Prostate gland (tissue), 2 donors: ENCODE data around the gene CBX6. TPM values are rescaled to one million over a fixed set of nuclear protein-coding genes. Genes with fewer than 3 reads are reported as not detected.
A peak's percentile ranks its signal among the peaks of the same experiment; 100 is the strongest.

Experiments
- DNase-seq: peaks from one replicate; pipeline ENCODE4 v3.0.0-alpha.2; 2019; ENCODE audit warnings: low spot score
- H3K27ac ChIP-seq, 2 donors: fragments of 200-600 bp; sonication (generic); 2 replicates each; pipeline ENCODE4 v1.5.1; 2017 to 2019
- H3K27me3 ChIP-seq: fragments of 200-600 bp; sonication (generic); replicated peaks from 2 replicates; pipeline ENCODE4 v1.5.1; 2019; ENCODE audit not compliant: insufficient read depth
- H3K36me3 ChIP-seq, 2 donors: fragments of 200-600 bp; sonication (generic); 1 replicate in 1 of 2; 2 replicates in 1 of 2; pipeline versions ENCODE4 v1.5.1 to v1.8.1; 2017 to 2019
- H3K4me1 ChIP-seq: fragments of 200-600 bp; sonication (generic); replicated peaks from 2 replicates; pipeline ENCODE4 v1.5.1; 2019
- H3K4me3 ChIP-seq, 2 donors: fragments of 200-600 bp; sonication (generic); 2 replicates each; pipeline ENCODE4 v1.5.1; 2017 to 2019
- H3K9me3 ChIP-seq: fragments of 200-600 bp; sonication (generic); 2 replicates; pipeline ENCODE4 v1.5.1; 2017
- POLR2A ChIP-seq: fragments of 450-650 bp; IDR thresholded peaks from one replicate; pipeline ENCODE4 v1.6.1; 2016; ENCODE audit warnings: antibody characterized with exemption, mild to moderate bottlenecking
- POLR2AphosphoS5 ChIP-seq: sonication (generic); formaldehyde crosslinking; IDR thresholded peaks from one replicate; pipeline ENCODE4 v1.6.1; 2017; ENCODE audit warnings: antibody characterized with exemption
- WGBS: methylation state at CpG from one replicate; pipeline ENCODE4 v1.1.5; 2018; 5-methylcytosine and 5-hydroxymethylcytosine counted together
- intact Hi-C: fragments of 100-400 bp; cut with DNase I; formaldehyde crosslinking; loops from one replicate; pipeline ENCODE4 v1.14.2; 2022
- total RNA-seq, 2 donors: library from RNA; depleted of rRNA; stranded (reverse); fragments of >200 nt; gene quantifications; one replicate each; pipeline ENCODE4 v1.1.0, GENCODE V29; 2016
- TF ChIP-seq, protein P1 (sequence below), 4 experiments: fragments of 200-600 bp in 2 of 4; fragments of 450-650 bp in 2 of 4; sonication (generic) in 2 of 4; IDR thresholded peaks; 1 replicate in 3 of 4; 2 replicates in 1 of 4; pipeline ENCODE4 v1.5.1; 2016 to 2019; ENCODE audit warnings: antibody characterized with exemption in 4 of 4, mild to moderate bottlenecking in 2 of 4, moderate library complexity in 2 of 4

Gene CBX6
- total RNA-seq, 2 donors from 2014 or later: 39.9 to 56.2 TPM

GRCh38 chr22:38871360-38872171, 450 bp downstream of the CBX6 start:
- peaks cover 0 to 4% of the 10 kb centered on the region in 2 donors for H3K36me3 ChIP-seq
- H3K4me1 ChIP-seq: peaks cover 9% of the 10 kb centered on the region
- peak overlapping the region; percentile 66 to 81 for H3K4me3 ChIP-seq
- intact Hi-C loops: loop anchor here (2.0 to 5.0 kb wide), 3 partner anchors 53 to 651 kb away; partner anchors contain the start of genes ATF4 and RPL3
- no peak for DNase-seq
- peak overlapping the region; percentile 80 to 93 for H3K27ac ChIP-seq
- TF ChIP-seq POLR2AphosphoS5 (no peak), POLR2A (no peak)
- TF ChIP-seq, protein P1, sequence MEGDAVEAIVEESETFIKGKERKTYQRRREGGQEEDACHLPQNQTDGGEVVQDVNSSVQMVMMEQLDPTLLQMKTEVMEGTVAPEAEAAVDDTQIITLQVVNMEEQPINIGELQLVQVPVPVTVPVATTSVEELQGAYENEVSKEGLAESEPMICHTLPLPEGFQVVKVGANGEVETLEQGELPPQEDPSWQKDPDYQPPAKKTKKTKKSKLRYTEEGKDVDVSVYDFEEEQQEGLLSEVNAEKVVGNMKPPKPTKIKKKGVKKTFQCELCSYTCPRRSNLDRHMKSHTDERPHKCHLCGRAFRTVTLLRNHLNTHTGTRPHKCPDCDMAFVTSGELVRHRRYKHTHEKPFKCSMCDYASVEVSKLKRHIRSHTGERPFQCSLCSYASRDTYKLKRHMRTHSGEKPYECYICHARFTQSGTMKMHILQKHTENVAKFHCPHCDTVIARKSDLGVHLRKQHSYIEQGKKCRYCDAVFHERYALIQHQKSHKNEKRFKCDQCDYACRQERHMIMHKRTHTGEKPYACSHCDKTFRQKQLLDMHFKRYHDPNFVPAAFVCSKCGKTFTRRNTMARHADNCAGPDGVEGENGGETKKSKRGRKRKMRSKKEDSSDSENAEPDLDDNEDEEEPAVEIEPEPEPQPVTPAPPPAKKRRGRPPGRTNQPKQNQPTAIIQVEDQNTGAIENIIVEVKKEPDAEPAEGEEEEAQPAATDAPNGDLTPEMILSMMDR (IDR thresholded peaks at IDR 0.05): no peak
- WGBS: 1% methylated on average over 70 of the region's 77 CpGs
- no peaks in the 10 kb centered on the region for H3K9me3 ChIP-seq
- H3K27me3 ChIP-seq: no peaks in the 10 kb centered on the region

GRCh38 chr22:38870791-38871359, 1.1 kb downstream of the CBX6 start:
- 14% methylated on average over 2 of the region's 2 CpGs for WGBS
- peaks cover 9% of the 10 kb centered on the region for H3K4me1 ChIP-seq
- peak overlapping the region; percentile 66 to 81 for H3K4me3 ChIP-seq
- no peak for DNase-seq
- H3K36me3 ChIP-seq: peaks cover 0 to 8% of the 10 kb centered on the region in 2 donors
- H3K27me3 ChIP-seq: no peaks in the 10 kb centered on the region
- H3K27ac ChIP-seq: peak overlapping the region; percentile 80 to 93
- intact Hi-C loops: loop anchor here (2.0 to 5.0 kb wide), 3 partner anchors 54 to 651 kb away; partner anchors contain the start of genes ATF4 and RPL3
- TF ChIP-seq POLR2AphosphoS5 (no peak), POLR2A (no peak)
- TF ChIP-seq, protein P1 (IDR thresholded peaks at IDR 0.05): no peak
- H3K9me3 ChIP-seq: no peaks in the 10 kb centered on the region

DNA sequence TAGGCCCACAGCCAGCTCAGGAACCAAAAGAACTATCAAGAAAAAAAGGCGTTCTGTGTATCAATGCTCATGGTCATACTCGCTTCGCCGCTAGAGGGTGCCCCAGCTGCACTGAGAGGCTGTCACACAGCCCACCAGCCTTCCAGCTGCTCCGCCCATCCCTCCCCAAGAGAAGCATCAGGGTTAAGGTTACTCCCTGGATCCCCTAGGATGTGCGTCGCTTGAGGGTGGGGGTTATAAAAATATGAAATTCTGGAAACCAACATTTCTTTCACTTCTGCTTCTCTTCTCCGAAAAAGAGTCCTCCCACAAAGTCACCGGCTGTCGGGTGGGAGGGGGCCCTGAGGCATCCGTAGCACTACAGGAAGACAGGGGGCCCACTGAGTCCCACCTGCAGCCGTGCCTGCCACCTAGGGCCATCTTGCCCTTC, 1.7 kb downstream of the CBX6 start:
- intact Hi-C loops: loop anchor here (2.0 to 5.0 kb wide), 3 partner anchors 54 to 652 kb away; partner anchors contain the start of genes ATF4 and RPL3
- H3K4me3 ChIP-seq: peak overlapping the region in 1 of 2 donors; percentile 66
- no peaks in the 10 kb centered on the region for H3K9me3 ChIP-seq
- TF ChIP-seq POLR2AphosphoS5 (peak; percentile 43), POLR2A (no peak)
- TF ChIP-seq, protein P1 (IDR thresholded peaks at IDR 0.05): peak; percentile 80 to 89 (median 85)
- H3K27ac ChIP-seq: peak overlapping the region; percentile 80 to 93
- H3K36me3 ChIP-seq: peaks cover 0 to 8% of the 10 kb centered on the region in 2 donors
- no peaks in the 10 kb centered on the region for H3K27me3 ChIP-seq
- DNase-seq: peak; percentile 81
- peaks cover 9% of the 10 kb centered on the region for H3K4me1 ChIP-seq
- 7% methylated on average over 12 of the region's 12 CpGs for WGBS

GRCh38 chr22:38869663-38870062, 2.4 kb downstream of the CBX6 start:
- no peak for DNase-seq
- peaks cover 12% of the 10 kb centered on the region for H3K4me1 ChIP-seq
- intact Hi-C loops: loop anchor here (2.0 to 10.0 kb wide), 6 partner anchors 55 to 653 kb away; partner anchors contain the start of genes ATF4 and RPL3

More at GRCh38 chr22:38869663-38870062, 2.4 kb downstream of the CBX6 start:
- Histone ChIP-seq H3K27ac (no peak overlapping the region), H3K4me3 (no peak overlapping the region), H3K9me3 (no peaks in the 10 kb centered on the region), H3K36me3 (peaks cover 0 to 8% of the 10 kb centered on the region in 2 donors), H3K27me3 (no peaks in the 10 kb centered on the region)
- TF ChIP-seq POLR2AphosphoS5 (no peak), POLR2A (no peak)
- TF ChIP-seq, protein P1 (IDR thresholded peaks at IDR 0.05): no peak
- WGBS: 85% methylated on average over 3 of the region's 3 CpGs
